Measurements from ENCODE around the gene GPBAR1. TPM values are rescaled to one million over a fixed set of nuclear protein-coding genes. Genes with fewer than 3 reads are reported as not detected.
A peak's percentile ranks its signal among the peaks of the same experiment; 100 is the strongest.

GPBAR1 gene
- total RNA-seq, 1 experiment from 2014 or later = 0.05 TPM

- peak; percentile 79 for DNase-seq (ENCODE audit: low read depth)
These were observed 23.4 kb downstream of the GPBAR1 start for GRCh38 chr2:218284106-218284811.

GRCh38 chr2:218285604-218286003 lies 24.8 kb downstream of the GPBAR1 start:
- no peak for DNase-seq (ENCODE audit: low read depth)

- peak; percentile 96 for DNase-seq (ENCODE audit: low read depth)
These were observed 26.0 kb downstream of the GPBAR1 start for GRCh38 chr2:218286570-218287459.

- no peak for DNase-seq (ENCODE audit: low read depth)
These were observed 29.0 kb downstream of the GPBAR1 start for GRCh38 chr2:218289639-218290315.

GRCh38 chr2:218290316-218291261 lies 29.8 kb downstream of the GPBAR1 start:
- DNase-seq (ENCODE audit: low read depth) = no peak

GRCh38 chr2:218291318-218292047 lies 30.7 kb downstream of the GPBAR1 start:
- no peak for DNase-seq (ENCODE audit: low read depth)

GRCh38 chr2:218292048-218293014 lies 31.5 kb downstream of the GPBAR1 start, which contains the start of gene TMBIM1:
TSS of gene TMBIM1 (minus strand) at chr2:218292503. CDS start at chr2:218282141, 10,362 bp downstream.
- peak; percentile 58 for DNase-seq (ENCODE audit: low read depth)

GRCh38 chr2:218293715-218294429 lies 33.1 kb downstream of the GPBAR1 start:
- DNase-seq (ENCODE audit: low read depth) = no peak

GRCh38 chr2:218294430-218295022 lies 33.7 kb downstream of the GPBAR1 start:
- DNase-seq (ENCODE audit: low read depth) = no peak

GRCh38 chr2:218295029-218295428 lies 34.2 kb downstream of the GPBAR1 start:
- no peak for DNase-seq (ENCODE audit: low read depth)

- no peak for DNase-seq (ENCODE audit: low read depth)
These were observed 35.4 kb downstream of the GPBAR1 start for GRCh38 chr2:218296200-218296599.

GRCh38 chr2:218296847-218297246 lies 36.0 kb downstream of the GPBAR1 start:
- DNase-seq (ENCODE audit: low read depth) = no peak

GRCh38 chr2:218298314-218298875 lies 37.6 kb downstream of the GPBAR1 start:
- DNase-seq (ENCODE audit: low read depth) = no peak

GRCh38 chr2:218300141-218300540 lies 39.3 kb downstream of the GPBAR1 start:
- no peak for DNase-seq (ENCODE audit: low read depth)

- peak; percentile 80 for DNase-seq (ENCODE audit: low read depth)
These were observed 40.5 kb downstream of the GPBAR1 start for GRCh38 chr2:218301176-218301819.

- no peak for DNase-seq (ENCODE audit: low read depth)
These were observed 44.6 kb downstream of the GPBAR1 start for GRCh38 chr2:218305383-218305782.
